GM12891 (cell line): ENCODE data around the gene TRMT6.

ENCODE experiments used
- DNase-seq: peaks from one replicate; pipeline ENCODE4 v3.0.0; 2011; ENCODE audit warnings: low spot score; ENCODE audit not compliant: insufficient read length
- FAIRE-seq: peaks from 2 replicates; lab custom pipeline; 2011; peaks lifted over from hg19 to GRCh38; lab: Jason Lieb, UNC
- PAX5 ChIP-seq: IDR thresholded peaks from 2 replicates; pipeline ENCODE4 v1.6.1; 2011; ENCODE audit warnings: low read length, moderate library complexity, mild to moderate bottlenecking; ENCODE audit not compliant: insufficient read depth, severe bottlenecking
- POLR2A ChIP-seq: IDR thresholded peaks from 2 replicates; pipeline ENCODE4 v1.6.1; 2011; ENCODE audit warnings: low read depth, low read length, control low read depth
- POLR2AphosphoS5 ChIP-seq: IDR thresholded peaks from 2 replicates; pipeline ENCODE4 v1.6.1; 2011; ENCODE audit warnings: low read depth, low read length, control low read depth
- POU2F2 ChIP-seq: IDR thresholded peaks from 2 replicates; pipeline ENCODE4 v1.6.1; 2011; ENCODE audit warnings: low read depth, mild to moderate bottlenecking, control low read depth, low read length, moderate library complexity
- SPI1 ChIP-seq: IDR thresholded peaks from 2 replicates; pipeline ENCODE4 v1.6.1; 2011; ENCODE audit warnings: low read depth, low read length, control low read depth
- TAF1 ChIP-seq: IDR thresholded peaks from 2 replicates; pipeline ENCODE4 v1.6.1; 2011; ENCODE audit warnings: low read depth, low read length, control low read depth

The TRMT6 gene

DNA sequence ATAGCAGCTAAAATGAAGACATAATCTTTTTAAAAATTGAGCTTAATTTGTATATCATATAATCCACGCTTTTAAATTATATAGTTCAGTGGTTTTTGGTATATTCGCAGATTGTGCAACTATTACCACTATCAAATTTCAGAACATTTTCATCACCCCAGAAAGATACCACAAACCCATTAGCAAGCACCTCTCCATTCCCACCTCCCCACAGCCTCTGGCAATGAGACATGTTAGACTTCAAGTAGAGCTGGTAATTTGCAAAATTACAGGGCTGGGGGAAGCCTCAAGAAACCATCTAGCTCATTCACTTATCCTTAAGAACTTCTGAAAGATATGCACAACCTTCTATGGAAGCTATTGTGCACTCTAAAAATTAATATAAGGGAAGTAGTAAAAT is 37.2 kb downstream of the TRMT6 start:
- FAIRE-seq (no peak), DNase-seq (no peak)
- TF ChIP-seq POU2F2 (no peak), POLR2AphosphoS5 (no peak), TAF1 (no peak), PAX5 (no peak), SPI1 (no peak), POLR2A (no peak)

DNA sequence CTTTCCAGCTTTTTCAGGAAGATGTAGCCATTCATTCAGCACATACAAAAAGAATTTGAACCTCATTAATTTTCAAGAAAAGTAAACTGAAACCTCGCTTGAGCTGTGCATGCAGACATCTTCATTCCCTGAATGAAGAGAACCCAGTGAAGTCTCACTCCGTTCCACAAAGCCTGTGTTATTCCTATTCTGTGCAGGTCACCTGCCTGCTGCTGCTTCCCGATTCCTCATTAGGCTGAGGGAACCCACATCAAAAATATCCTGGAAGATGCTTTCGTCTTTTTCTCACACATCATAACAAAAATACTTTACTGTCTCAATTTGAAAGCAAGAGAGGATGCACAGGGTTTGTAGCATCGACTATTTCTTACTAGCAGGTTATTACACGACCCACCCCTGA is 40.1 kb downstream of the TRMT6 start:
- no peak for DNase-seq
- no peak for TF ChIP-seq PAX5
- TF ChIP-seq SPI1 = no peak
- TF ChIP-seq POLR2A = no peak
- TF ChIP-seq POLR2AphosphoS5 = no peak
- TF ChIP-seq POU2F2 = no peak
- no peak for TF ChIP-seq TAF1
- no peak for FAIRE-seq

DNA sequence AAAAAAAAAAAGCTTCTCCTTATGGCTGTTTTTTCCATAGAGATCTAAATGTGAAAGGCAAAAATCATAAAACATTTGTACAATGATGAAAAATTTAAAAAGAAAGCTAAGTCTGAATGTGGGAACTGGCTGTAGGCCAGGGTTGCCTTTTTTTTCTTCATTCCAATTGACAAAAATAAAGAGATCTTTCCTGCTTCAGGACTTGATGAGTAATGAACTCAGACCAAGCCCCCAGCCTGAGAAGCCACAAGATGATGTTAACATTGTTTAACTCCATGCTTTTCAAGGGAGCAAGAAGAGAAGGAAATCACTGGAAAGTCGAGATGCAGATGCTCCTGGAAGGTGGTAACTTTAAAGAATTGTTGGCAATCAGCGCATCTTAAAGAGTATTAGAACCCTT is 41.4 kb downstream of the TRMT6 start:
- TF ChIP-seq POLR2A = no peak
- TF ChIP-seq TAF1 = no peak
- no peak for TF ChIP-seq POU2F2
- TF ChIP-seq POLR2AphosphoS5 = no peak
- TF ChIP-seq SPI1 = no peak
- TF ChIP-seq PAX5 = no peak
- DNase-seq (no peak), FAIRE-seq (no peak)

DNA sequence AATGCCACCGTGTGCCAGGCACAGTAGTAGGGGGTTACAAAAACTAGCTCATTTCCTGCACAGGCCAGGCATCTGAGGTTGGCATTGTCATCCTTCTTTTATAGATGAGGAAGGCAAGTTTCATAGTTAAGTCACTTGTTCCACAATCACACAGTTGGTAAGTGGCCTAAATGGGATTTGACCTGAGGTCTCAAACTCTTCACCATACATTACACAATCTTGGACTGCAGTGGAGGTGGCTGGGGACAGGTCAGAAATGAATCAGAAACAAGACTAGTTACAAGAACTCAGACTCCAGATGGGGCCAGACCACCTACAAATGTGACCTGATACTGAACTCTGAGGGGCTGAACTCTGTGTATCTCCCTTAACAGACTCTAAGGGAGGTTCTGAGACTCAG is 49.4 kb downstream of the TRMT6 start:
- DNase-seq (no peak), FAIRE-seq (no peak)
- TF ChIP-seq POLR2AphosphoS5 (no peak), SPI1 (no peak), POU2F2 (no peak), POLR2A (no peak), TAF1 (no peak), PAX5 (no peak)

DNA sequence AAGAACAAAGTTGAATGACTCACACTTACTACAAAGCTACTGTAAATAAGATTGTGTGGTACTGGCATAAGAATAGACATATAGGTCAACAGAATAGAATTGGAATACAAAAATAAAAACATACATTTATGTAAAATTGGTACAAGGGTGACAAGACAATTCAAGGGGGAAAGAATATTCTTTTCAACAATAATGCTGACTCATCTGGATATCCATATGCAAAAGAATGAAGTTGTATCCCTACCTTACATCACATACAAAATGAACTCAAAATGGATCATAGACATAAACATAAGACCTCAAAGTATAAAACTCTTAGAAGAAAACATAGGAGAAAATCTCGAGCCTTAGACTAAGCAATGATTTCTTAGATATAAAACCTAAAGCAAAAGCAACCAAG is 50.9 kb downstream of the TRMT6 start:
- no peak for TF ChIP-seq PAX5
- no peak for TF ChIP-seq TAF1
- TF ChIP-seq SPI1 = no peak
- TF ChIP-seq POLR2AphosphoS5 = no peak
- TF ChIP-seq POLR2A = no peak
- TF ChIP-seq POU2F2 = no peak
- FAIRE-seq (no peak), DNase-seq (no peak)

DNA sequence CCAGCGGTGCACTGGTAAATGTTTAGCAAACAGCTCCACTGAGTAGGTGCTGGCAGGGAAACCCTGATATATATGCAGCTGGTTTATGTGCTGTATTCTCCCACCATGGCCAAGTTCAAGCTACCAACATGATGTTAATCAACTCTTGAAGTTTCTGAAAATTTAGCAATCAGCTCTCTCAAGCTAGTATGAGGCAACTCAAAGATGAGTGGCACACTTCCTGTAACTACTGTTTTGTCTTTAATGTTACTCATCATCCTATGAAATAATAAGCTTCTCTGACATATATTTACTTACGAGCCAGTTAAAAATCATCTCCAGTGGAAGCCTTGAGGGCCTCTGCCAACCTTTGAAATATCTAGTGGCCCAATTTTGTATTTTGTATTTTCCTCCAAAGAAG is 54.7 kb downstream of the TRMT6 start:
- DNase-seq (no peak), FAIRE-seq (no peak)

DNA sequence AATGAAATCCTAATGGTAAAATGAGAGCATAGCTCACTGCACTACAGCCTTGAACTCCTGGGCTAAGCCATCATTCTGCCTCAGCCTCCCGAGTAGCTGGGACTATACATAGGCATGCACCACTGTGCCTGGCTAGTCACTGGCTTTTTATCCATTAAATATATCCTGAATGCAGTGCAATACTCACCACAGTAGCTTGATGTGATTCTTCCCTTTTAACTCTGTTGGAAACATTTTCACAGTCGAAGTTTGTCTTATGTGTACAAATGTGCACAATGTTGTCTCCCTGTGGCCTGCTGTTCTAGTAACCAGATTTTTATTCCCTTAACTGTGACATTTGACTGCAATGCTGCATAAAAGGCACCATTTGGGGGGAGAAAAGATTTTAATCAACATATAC is 56.7 kb downstream of the TRMT6 start:
- DNase-seq = no peak
- TF ChIP-seq TAF1 = no peak
- no peak for TF ChIP-seq POLR2A
- no peak for TF ChIP-seq POLR2AphosphoS5
- TF ChIP-seq PAX5 = no peak
- TF ChIP-seq SPI1 = no peak
- TF ChIP-seq POU2F2 = no peak
- no peak for FAIRE-seq

More for the DNA sequence above, 54.7 kb downstream of the TRMT6 start:
- no peak for TF ChIP-seq TAF1
- no peak for TF ChIP-seq SPI1
- no peak for TF ChIP-seq POU2F2
- no peak for TF ChIP-seq POLR2AphosphoS5
- TF ChIP-seq PAX5 = no peak
- no peak for TF ChIP-seq POLR2A

DNA sequence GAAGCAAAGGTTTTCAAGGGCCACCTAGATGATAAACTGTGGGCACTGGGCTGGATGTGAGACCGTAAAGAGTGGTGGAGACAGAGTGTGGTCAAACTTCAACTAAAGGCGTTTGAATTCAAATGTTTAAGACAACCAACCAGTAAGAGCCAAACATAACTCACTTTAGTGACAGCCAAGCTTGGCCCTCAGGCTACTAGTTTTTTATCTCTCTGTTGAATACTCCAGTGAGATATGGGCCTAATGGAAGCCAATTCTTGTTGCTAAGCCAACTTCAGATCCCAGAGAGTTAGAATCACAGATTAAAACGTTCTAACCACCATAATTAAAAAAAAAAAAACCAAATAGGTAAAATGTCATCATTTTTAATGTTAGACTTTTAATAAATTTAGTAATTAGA is 57.3 kb downstream of the TRMT6 start:
- no peak for TF ChIP-seq POLR2A
- no peak for DNase-seq
- FAIRE-seq = no peak

DNA sequence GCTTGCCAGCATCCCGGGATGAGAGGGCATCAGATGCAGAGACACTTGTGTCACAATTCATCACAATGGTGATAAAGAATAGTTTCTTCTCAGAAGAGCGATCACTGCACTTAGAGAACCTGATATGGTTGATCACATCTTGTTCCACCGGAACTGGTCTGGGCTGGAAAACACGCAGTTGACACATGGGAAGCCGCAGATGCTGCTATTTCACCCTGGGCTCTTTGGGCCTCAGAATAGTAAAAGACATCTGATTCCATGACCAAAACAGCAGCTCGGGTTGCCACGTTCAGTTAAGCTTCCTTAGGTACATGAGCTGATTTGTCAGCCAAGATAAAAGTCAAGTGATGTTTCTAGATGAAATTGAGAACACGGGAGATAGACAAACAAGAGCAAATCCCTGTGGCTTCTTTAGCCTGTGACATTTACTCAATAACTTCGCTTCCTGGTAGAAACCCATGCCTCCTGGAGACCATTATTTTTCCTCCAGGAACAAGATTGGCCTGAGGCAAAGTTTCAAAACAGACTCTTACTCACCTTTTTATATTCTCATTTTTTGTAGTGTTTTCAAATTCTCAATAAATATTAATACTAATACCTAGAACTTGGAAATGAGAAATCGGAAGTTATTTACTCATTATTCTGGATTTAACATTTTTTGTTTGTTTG is 59.4 kb downstream of the TRMT6 start:
- FAIRE-seq = no peak
- no peak for DNase-seq
- no peak for TF ChIP-seq POLR2A
- no peak for TF ChIP-seq POLR2AphosphoS5

DNA sequence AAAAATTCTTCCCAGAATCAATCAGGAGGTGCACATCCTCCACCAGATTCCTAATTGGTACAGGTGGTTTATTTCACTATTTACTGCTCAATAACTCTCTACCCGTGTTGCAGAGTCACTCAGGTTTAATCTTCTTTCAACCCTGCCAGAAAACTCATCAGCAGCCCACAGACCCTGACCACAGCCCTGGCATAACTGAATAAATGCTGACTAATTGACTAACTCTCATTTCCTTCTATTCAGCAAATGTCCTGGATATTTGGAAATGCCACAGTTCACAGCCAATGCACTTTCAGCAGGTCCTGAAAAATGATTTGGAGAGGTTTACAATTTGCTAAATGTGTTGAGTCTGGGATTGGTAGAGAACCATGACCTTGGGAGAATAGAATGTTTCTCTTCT is 62.3 kb downstream of the TRMT6 start:
- FAIRE-seq (no peak), DNase-seq (no peak)
- TF ChIP-seq POLR2AphosphoS5 = no peak
- TF ChIP-seq PAX5 = no peak
- TF ChIP-seq POU2F2 = no peak
- TF ChIP-seq POLR2A = no peak
- TF ChIP-seq SPI1 = no peak
- no peak for TF ChIP-seq TAF1
